22Rv1 (cell line): ENCODE results near the gene STAP1.

Source experiments
- ZFX ChIP-seq: fragments of 450-650 bp; IDR thresholded peaks from 2 replicates; pipeline ENCODE4 v1.6.1; 2017; ENCODE audit warnings: antibody characterized with exemption, borderline replicate concordance
- TF ChIP-seq, protein P1 (sequence below): fragments of 450-650 bp; IDR thresholded peaks from 2 replicates; pipeline ENCODE4 v1.5.1; 2017; ENCODE audit warnings: mild to moderate bottlenecking

GRCh38 chr4:67616478-67616877, 58.0 kb downstream of the STAP1 start:
- TF ChIP-seq, protein P1, sequence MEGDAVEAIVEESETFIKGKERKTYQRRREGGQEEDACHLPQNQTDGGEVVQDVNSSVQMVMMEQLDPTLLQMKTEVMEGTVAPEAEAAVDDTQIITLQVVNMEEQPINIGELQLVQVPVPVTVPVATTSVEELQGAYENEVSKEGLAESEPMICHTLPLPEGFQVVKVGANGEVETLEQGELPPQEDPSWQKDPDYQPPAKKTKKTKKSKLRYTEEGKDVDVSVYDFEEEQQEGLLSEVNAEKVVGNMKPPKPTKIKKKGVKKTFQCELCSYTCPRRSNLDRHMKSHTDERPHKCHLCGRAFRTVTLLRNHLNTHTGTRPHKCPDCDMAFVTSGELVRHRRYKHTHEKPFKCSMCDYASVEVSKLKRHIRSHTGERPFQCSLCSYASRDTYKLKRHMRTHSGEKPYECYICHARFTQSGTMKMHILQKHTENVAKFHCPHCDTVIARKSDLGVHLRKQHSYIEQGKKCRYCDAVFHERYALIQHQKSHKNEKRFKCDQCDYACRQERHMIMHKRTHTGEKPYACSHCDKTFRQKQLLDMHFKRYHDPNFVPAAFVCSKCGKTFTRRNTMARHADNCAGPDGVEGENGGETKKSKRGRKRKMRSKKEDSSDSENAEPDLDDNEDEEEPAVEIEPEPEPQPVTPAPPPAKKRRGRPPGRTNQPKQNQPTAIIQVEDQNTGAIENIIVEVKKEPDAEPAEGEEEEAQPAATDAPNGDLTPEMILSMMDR: no peak
- no peak for TF ChIP-seq ZFX
